SU-DHL-6 (cell line): ENCODE results near the gene CLEC17A.
"Not testable (repeated sequence)": the region's sequence is repeated elsewhere in the genome, so short reads cannot be mapped to it uniquely, and the experiment has no call there.

Experiments used
- H2AFZ ChIP-seq: fragments of 200-600 bp; sonication (generic); 2 replicates; pipeline ENCODE4 v1.6.1; 2014; ENCODE audit warnings: low read depth, mild to moderate bottlenecking, moderate library complexity, mixed read lengths, antibody characterized with exemption, low read length; ENCODE audit not compliant: severe bottlenecking
- H3F3A ChIP-seq: fragments of 200-600 bp; shearing (Covaris generic); 2 replicates; pipeline ENCODE4 v1.6.0; 2016; ENCODE audit warnings: antibody characterized with exemption, mild to moderate bottlenecking; ENCODE audit not compliant: insufficient read depth
- H3K27ac ChIP-seq: fragments of 200-600 bp; sonication (generic); 2 replicates; pipeline ENCODE4 v1.5.1; 2016; ENCODE audit warnings: low read depth, mild to moderate bottlenecking, low read length, moderate library complexity, mixed read lengths
- H3K27me3 ChIP-seq: fragments of 200-600 bp; sonication (generic), shearing (Covaris generic); 2 replicates; pipeline ENCODE4 v1.6.0; 2014; ENCODE audit warnings: mild to moderate bottlenecking, low read length
- H3K36me3 ChIP-seq: fragments of 200-600 bp; sonication (generic); 2 replicates; pipeline ENCODE4 v1.6.1; 2014; ENCODE audit warnings: mild to moderate bottlenecking, low read length, mixed read lengths
- H3K4me2 ChIP-seq: fragments of 300-600, 200-600 bp; shearing (Covaris generic), sonication (generic); 2 replicates; pipeline ENCODE4 v1.6.0; 2014; ENCODE audit warnings: low read length, low read depth, mild to moderate bottlenecking; ENCODE audit not compliant: poor library complexity, severe bottlenecking
- H3K4me3 ChIP-seq: fragments of 200-600 bp; sonication (generic); 2 replicates; pipeline ENCODE4 v1.5.1; 2014; ENCODE audit warnings: antibody characterized with exemption, low read length, mild to moderate bottlenecking, mixed read lengths; ENCODE audit not compliant: insufficient read depth, poor library complexity, severe bottlenecking
- H3K79me2 ChIP-seq: fragments of 200-600 bp; sonication (generic); 2 replicates; pipeline ENCODE4 v1.6.1; 2014; ENCODE audit warnings: mild to moderate bottlenecking, low read length, moderate library complexity; ENCODE audit not compliant: insufficient read depth
- H3K9ac ChIP-seq: fragments of 200-600 bp; sonication (generic); 2 replicates; pipeline ENCODE4 v1.7.0; 2014; ENCODE audit warnings: mild to moderate bottlenecking, low read length
- H3K9me2 ChIP-seq: fragments of 200-600 bp; sonication (generic); replicated peaks from 2 replicates; pipeline ENCODE4 v1.6.1; 2014; ENCODE audit warnings: low read length; ENCODE audit not compliant: insufficient read depth
- H3K9me3 ChIP-seq: fragments of 200-600 bp; sonication (generic); 2 replicates; pipeline ENCODE4 v1.6.1; 2014; ENCODE audit warnings: low read length, mixed read lengths; ENCODE audit not compliant: insufficient read depth
- H4K20me1 ChIP-seq: fragments of 200-600 bp; sonication (generic); 2 replicates; pipeline ENCODE4 v1.6.1; 2014; ENCODE audit warnings: low read depth, mild to moderate bottlenecking, antibody characterized with exemption, low read length, moderate library complexity, mixed read lengths
- CTCF ChIP-seq: fragments of 200-600 bp; sonication (generic); IDR thresholded peaks from one replicate; pipeline ENCODE4 v1.5.1; 2017; ENCODE audit warnings: antibody characterized with exemption, mild to moderate bottlenecking, low read length, moderate library complexity; ENCODE audit not compliant: insufficient read depth, poor library complexity, severe bottlenecking
- EZH2phosphoT487 ChIP-seq: fragments of 200-600 bp; sonication (generic), shearing (Covaris generic); conservative IDR thresholded peaks from 2 replicates; pipeline ENCODE4 v1.6.1; 2018; ENCODE audit warnings: mild to moderate bottlenecking, antibody characterized with exemption, low read length, moderate library complexity, mixed read lengths

The CLEC17A gene

GRCh38 chr19:14551134-14552005 is 31.5 kb upstream of the CLEC17A start:
- not testable (repeated sequence) for H3F3A ChIP-seq, H2AFZ ChIP-seq, H3K4me2 ChIP-seq, H3K9ac ChIP-seq, H3K9me3 ChIP-seq, H3K9me2 ChIP-seq, H4K20me1 ChIP-seq, H3K4me3 ChIP-seq, H3K36me3 ChIP-seq, H3K27me3 ChIP-seq
- peak; percentile 18 for TF ChIP-seq CTCF
- Histone ChIP-seq H3K79me2 (peaks cover 51% of the 10 kb centered on the region), H3K27ac (peak overlapping the region; percentile 51)

- H3K79me2 ChIP-seq: peaks cover 48% of the 10 kb centered on the region
- not testable (repeated sequence) for H3K27ac ChIP-seq
Observed at GRCh38 chr19:14552006-14552360, 30.9 kb upstream of the CLEC17A start.

GRCh38 chr19:14553042-14553938 is 29.6 kb upstream of the CLEC17A start:
- Histone ChIP-seq H3K4me3 (no peak overlapping the region), H3K27me3 (no peaks in the 10 kb centered on the region), H3K79me2 (peaks cover 47% of the 10 kb centered on the region), H3K4me2 (no peak overlapping the region), H3K27ac (no peak overlapping the region), H2AFZ (no peak overlapping the region), H3K9me2 (no peaks in the 10 kb centered on the region), H3F3A (no peaks in the 10 kb centered on the region), H3K9me3 (no peaks in the 10 kb centered on the region), H3K36me3 (no peaks in the 10 kb centered on the region), H3K9ac (no peak overlapping the region), H4K20me1 (no peaks in the 10 kb centered on the region)
- TF ChIP-seq CTCF (no peak), EZH2phosphoT487 (no peak)

More at GRCh38 chr19:14552006-14552360, 30.9 kb upstream of the CLEC17A start:
- H3K9ac ChIP-seq, H3F3A ChIP-seq, H3K4me2 ChIP-seq, H3K27me3 ChIP-seq, H4K20me1 ChIP-seq, H3K4me3 ChIP-seq, H2AFZ ChIP-seq, H3K36me3 ChIP-seq, H3K9me3 ChIP-seq, H3K9me2 ChIP-seq: not testable (repeated sequence)

GRCh38 chr19:14553939-14554243 is 29.0 kb upstream of the CLEC17A start:
- H3F3A ChIP-seq: no peaks in the 10 kb centered on the region
- no peaks in the 10 kb centered on the region for H3K9me3 ChIP-seq
- no peak overlapping the region for H3K9ac ChIP-seq
- H4K20me1 ChIP-seq: no peaks in the 10 kb centered on the region
- H3K27ac ChIP-seq: no peak overlapping the region
- H3K27me3 ChIP-seq: no peaks in the 10 kb centered on the region
- H3K4me2 ChIP-seq: no peak overlapping the region
- no peak overlapping the region for H3K4me3 ChIP-seq
- TF ChIP-seq CTCF (no peak), EZH2phosphoT487 (no peak)
- no peaks in the 10 kb centered on the region for H3K9me2 ChIP-seq
- H3K36me3 ChIP-seq: no peaks in the 10 kb centered on the region
- H3K79me2 ChIP-seq: peaks cover 52% of the 10 kb centered on the region
- H2AFZ ChIP-seq: no peak overlapping the region
